SU-DHL-6 (cell line): ENCODE data around the gene KDM4E.

Experiments used
- EZH2phosphoT487 ChIP-seq: fragments of 200-600 bp; sonication (generic), shearing (Covaris generic); conservative IDR thresholded peaks from 2 replicates; pipeline ENCODE4 v1.6.1; 2018; ENCODE audit warnings: mild to moderate bottlenecking, antibody characterized with exemption, low read length, moderate library complexity, mixed read lengths
- TF ChIP-seq, protein P1 (sequence below): fragments of 200-600 bp; sonication (generic); IDR thresholded peaks from one replicate; pipeline ENCODE4 v1.5.1; 2017; ENCODE audit warnings: antibody characterized with exemption, mild to moderate bottlenecking, low read length, moderate library complexity; ENCODE audit not compliant: insufficient read depth, poor library complexity, severe bottlenecking

DNA sequence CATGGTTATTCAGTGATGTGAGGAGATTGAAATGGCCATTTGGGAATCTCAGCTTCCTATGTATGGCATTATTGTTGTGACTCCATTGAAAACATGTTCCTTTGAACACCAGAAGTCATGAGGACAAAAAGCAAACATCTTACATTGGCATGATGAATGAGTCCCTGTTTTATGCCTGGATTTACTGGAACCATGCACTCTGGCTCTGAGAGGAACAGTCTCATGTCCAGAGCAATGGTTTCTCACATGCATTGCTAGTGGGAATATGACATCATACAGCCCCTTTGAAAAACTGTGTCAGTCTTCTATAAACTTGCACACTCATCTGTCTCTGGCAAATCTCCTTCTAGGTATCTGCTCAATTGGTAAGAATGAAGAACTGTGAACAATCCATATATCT lies 20.8 kb downstream of the KDM4E start:
- TF ChIP-seq, protein P1, sequence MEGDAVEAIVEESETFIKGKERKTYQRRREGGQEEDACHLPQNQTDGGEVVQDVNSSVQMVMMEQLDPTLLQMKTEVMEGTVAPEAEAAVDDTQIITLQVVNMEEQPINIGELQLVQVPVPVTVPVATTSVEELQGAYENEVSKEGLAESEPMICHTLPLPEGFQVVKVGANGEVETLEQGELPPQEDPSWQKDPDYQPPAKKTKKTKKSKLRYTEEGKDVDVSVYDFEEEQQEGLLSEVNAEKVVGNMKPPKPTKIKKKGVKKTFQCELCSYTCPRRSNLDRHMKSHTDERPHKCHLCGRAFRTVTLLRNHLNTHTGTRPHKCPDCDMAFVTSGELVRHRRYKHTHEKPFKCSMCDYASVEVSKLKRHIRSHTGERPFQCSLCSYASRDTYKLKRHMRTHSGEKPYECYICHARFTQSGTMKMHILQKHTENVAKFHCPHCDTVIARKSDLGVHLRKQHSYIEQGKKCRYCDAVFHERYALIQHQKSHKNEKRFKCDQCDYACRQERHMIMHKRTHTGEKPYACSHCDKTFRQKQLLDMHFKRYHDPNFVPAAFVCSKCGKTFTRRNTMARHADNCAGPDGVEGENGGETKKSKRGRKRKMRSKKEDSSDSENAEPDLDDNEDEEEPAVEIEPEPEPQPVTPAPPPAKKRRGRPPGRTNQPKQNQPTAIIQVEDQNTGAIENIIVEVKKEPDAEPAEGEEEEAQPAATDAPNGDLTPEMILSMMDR, result no peak
- no peak for TF ChIP-seq EZH2phosphoT487
